HG03060 (cell line): ENCODE measurements around the gene PRKX.
"Not testable (repeated sequence)": the region's sequence is repeated elsewhere in the genome, so short reads cannot be mapped to it uniquely, and the experiment has no call there.

Experiments
- ATAC-seq: cut with Tn5 transposase; IDR thresholded peaks from one replicate; pipeline ENCODE4 v1.9.1; 2021; ENCODE audit warnings: low read depth, moderate number of reproducible peaks; ENCODE audit not compliant: unreplicated experiment

Gene PRKX

GRCh38 chrX:3585719-3586118, 127.7 kb downstream of the PRKX start:
- no peak for ATAC-seq

GRCh38 chrX:3584415-3584996, 128.9 kb downstream of the PRKX start:
- no peak for ATAC-seq

- ATAC-seq = no peak
Observed at GRCh38 chrX:3582451-3582850, 131.0 kb downstream of the PRKX start.

DNA sequence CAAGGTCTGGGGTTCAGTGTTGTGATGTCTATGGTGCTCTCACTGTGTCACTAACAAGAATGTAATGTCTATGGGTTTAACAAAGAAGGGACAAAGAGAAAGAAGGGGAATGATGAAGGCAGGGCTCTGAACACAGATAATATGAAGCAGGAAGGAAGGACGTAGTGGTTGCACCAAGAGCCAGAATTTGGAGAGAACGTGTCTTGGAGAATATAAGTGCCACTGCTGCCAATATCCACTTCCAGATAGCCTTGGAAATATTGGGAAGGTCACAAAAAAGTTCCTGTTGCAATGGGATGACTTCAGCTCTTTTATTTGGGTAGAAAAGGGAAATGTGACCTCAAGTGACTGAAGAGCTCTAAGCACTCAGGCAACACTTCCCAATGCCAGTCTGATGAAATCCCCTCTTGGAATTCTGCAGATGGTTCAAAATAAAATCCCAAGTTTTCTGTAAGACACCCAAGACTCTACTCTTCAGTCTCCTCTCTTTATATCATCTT, 131.8 kb downstream of the PRKX start:
- no peak for ATAC-seq

- no peak for ATAC-seq
Observed at GRCh38 chrX:3577551-3577950, 135.9 kb downstream of the PRKX start.

DNA sequence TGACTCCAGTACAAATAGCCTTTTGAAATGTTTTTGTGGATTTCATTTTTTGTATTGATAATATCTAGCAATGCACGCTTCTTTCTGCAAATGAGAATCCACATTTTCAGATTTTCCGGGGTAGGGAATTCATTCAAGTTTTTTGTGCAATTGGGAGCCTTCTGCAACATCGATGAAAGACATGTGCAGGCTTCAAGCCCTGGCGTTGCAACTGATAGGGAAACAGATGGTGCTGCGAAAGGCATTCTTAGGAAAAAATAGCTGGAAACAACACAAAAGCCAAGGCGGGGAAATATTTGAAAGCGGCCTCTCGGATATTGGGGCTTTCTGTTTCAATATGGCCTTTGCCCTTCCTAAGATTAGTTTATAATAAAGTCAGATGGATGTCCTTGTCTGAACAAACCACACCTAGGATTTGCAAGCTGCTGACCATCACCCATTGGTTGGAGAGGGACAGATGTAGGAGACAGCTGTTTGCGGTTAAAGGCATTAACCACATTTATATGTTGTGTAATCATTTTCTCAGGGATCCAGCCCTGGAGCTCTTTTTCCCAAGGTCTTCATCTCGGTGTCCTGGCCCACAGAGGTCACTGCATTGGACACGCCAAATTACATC, 136.5 kb downstream of the PRKX start:
- ATAC-seq = no peak

- no peak for ATAC-seq
Observed at GRCh38 chrX:3567686-3568085, 145.8 kb downstream of the PRKX start.

DNA sequence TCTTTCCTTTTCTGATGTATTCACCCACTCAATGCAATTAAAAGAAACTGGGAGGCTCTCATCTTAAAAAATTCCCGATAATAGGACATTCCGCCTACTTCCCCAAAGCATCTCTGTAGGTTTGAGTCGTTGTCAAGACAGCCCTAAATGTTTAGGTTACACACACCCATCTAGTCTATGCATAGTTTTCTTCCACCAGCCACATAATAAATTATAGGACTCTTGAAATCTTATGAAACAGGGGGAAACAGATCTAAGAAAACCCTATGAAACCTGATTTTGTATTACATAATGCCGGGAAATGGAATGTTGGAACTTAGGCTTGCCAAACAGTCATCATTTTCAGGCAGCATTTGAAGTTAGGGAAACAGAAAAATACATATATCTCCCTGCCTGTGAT, 150.0 kb downstream of the PRKX start:
- no peak for ATAC-seq

DNA sequence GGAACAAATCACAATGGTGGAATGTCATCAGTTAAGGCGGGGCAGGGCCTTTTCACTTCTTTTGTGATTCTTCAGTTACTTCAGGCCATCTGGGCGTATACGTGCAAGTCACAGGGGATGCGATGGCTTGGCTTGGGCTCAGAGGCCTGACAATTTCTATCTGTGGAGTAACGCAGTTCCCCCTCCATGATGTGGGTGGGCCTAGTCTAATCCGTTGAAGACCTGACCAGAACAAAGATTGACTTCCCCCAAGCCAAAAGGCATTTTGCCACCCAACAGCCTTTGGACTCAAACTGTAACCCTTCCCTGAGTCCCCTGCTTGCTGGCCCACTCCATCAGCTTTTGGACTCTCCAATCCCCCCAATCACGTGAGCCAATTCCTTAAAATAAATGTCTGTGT, 153.4 kb downstream of the PRKX start:
- ATAC-seq = not testable (repeated sequence)
